ENCODE results near the gene CAPN6.

GRCh38 chrX:111262086-111262485, 8.2 kb downstream of the CAPN6 start:
- no peak for TF ChIP-seq POLR2AphosphoS5 (IDR thresholded peaks at IDR 0.05; ENCODE audit: low read depth)
- TF ChIP-seq CTCF (conservative IDR thresholded peaks at IDR 0.05; ENCODE audit: low read depth in 2 of 2), result no peak

Measured in GM23338 (cell line).